ENCODE data around the gene CALHM5.

Gene CALHM5

GRCh38 chr6:116550796-116551195 lies 39.4 kb downstream of the CALHM5 start:
- DNase-seq (ENCODE audit: low read depth), result no peak

DNA sequence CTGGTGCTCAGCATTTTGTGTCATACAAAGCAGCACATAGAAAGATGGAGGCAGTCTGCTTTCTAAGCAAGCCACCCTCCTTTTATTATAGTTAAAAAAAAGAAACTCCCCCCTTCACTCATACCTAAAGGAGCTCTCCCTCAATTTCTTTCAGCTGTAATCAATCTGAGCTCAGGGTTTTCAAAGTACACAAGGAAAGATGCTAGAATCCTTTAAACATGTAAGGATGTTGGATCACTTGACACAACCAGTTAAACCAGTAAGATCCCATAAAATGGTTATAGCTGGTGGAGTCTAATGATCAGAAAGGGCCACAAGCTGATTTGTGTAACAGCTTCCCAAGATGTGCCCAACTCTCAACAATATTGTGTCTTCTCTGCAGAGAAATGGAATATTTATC lies 42.0 kb downstream of the CALHM5 start, which contains the start of gene CALHM4:
Gene CALHM4, plus strand, starts transcription at position 301 of the 400 bp plus-strand sequence. Its CDS starts 43 bp downstream, at position 344.
- no peak for DNase-seq (ENCODE audit: low read depth)

DNA sequence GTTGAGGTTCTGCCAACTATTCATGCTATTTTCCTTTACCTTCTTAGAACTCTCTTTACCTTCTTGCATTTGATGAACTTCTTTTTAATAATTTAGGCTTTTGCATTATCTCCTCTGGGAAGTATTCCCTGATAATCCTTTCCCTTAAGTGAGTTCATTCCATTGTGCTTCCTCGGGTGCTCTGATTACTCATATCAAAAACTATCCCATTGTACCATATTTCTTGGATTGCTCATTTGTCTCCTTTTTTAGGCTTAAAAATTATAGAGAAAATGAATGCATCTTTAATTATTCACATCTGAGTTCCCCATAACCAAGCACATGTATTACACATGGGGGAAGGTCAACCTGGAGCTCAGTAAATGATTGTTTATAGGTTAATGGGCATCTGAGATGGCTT lies 44.6 kb downstream of the CALHM5 start:
- no peak for DNase-seq (ENCODE audit: low read depth)

DNA sequence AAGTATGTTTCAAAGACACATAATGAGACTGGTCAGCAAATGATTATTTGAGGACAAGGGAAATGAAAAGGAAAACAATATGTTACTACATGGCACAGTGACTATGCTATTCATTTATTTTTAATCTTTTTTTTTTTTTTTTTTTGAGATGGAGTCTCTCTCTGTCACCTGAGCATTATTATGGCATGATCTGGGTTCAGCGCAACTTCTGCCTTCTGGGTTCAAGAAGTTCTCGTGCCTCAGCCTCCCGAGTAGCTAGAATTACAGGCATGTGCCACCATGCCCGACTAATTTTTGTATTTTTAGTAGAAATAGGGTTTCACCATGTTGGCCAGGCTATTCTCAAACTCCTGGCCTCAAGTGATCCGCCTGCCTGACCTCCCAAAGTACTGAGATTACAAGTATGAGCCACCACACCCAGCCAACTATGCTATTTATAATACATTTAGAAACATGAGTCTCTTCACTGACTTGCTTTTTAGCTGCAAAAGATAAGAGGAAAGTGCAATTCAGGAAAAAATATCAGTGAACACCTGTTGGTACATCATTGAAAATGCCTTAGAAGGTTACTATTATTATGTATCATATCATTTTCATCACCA lies 45.5 kb downstream of the CALHM5 start:
- no peak for DNase-seq (ENCODE audit: low read depth)

DNA sequence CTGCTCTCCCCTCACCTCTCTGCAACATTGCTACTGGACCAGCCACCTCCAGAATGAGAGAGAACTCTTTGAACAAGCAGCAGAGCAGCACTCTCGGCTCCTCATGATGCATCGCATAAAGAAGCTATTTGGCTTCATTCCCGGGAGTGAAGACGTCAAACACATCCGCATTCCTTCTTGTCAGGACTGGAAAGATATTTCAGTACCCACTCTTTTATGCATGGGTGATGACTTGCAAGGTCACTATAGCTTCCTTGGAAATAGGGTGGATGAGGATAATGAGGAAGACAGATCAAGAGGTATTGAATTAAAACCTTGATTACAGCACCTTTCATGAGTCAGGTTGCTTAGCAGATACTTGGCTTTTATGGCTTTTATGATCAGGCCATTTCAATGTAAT lies 46.5 kb downstream of the CALHM5 start:
- peak; percentile 84 for DNase-seq (ENCODE audit: low read depth)

DNA sequence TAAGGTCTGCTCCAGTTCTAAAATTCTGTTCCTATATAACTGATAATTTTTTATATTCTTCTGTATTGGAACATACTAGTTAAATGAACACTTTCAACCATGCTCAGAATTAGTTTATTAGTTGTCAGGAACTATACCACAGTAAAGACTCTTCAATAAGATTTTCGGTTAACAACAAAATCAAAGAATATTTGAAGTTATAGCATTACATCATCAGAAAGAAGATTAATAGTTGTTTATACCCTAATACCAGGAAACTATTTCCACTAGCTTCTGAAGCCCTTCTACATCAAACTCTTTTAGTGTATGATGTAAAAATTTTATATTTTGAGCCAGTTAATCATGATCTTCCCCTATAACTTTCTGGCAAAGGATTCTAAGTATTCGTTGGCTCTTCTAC lies 48.7 kb downstream of the CALHM5 start:
- DNase-seq (ENCODE audit: low read depth), result no peak

GRCh38 chr6:116561377-116562018 lies 50.1 kb downstream of the CALHM5 start:
- peak; percentile 43 for DNase-seq (ENCODE audit: low read depth)

DNA sequence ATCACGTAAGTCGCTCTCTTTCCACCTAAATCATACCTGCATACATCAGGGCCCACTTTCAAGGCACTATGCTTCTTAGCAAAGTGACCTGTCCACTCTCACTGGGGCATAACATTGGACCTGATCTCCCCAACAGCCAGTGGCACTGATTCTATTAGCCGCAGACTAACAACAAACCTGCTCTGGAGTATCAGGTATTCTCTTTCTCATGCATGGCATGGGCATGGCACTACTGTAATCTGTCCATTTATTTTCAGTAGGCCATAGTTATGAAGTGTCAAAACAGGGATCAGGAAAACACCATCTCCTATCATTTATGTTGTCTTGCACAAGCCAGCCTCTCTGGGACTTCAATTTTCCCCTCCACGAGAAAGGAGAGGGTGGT lies 50.6 kb downstream of the CALHM5 start:
- no peak for DNase-seq (ENCODE audit: low read depth)

DNA sequence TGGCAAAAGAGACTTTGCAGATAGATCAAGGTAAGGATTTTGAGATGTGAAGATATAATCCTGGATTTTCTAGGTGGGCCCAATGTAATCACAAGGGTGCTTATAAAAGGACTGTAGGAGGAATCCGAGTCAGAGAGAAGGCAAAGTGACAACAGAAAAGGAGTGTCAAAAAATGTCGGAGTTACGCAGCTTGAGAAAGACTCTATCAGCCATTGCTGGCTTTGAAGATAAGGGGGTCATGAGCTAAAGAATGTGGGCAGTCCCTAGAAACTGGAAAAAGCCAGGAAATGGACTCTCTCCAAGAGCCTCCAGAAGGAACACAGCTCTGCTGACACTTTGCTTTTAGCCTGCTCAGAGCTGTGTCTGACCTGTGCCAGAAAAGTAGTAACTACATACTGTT lies 51.2 kb downstream of the CALHM5 start:
- DNase-seq (ENCODE audit: low read depth), result no peak

- DNase-seq (ENCODE audit: low read depth), result no peak
Observed at GRCh38 chr6:116563830-116564229, 52.4 kb downstream of the CALHM5 start.

DNA sequence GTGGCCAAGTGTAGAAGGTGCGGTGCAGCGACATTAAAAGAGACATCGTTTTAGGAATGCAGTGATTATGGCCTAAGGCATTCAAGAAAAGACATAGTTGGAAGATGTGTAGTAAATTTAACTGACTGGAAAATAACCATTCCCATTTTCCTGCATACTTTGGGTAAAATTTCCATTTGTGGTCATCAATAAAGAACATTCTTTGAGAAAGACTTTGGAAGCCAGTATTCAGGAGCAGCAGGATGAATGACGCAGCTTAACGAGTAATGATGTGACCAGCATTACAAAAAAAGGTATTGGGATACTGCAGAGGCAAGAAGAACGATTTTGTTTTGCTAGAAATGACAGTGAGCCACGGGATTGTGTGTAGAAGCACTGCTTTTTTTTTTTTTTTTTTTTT lies 52.9 kb downstream of the CALHM5 start:
- no peak for DNase-seq (ENCODE audit: low read depth)

DNA sequence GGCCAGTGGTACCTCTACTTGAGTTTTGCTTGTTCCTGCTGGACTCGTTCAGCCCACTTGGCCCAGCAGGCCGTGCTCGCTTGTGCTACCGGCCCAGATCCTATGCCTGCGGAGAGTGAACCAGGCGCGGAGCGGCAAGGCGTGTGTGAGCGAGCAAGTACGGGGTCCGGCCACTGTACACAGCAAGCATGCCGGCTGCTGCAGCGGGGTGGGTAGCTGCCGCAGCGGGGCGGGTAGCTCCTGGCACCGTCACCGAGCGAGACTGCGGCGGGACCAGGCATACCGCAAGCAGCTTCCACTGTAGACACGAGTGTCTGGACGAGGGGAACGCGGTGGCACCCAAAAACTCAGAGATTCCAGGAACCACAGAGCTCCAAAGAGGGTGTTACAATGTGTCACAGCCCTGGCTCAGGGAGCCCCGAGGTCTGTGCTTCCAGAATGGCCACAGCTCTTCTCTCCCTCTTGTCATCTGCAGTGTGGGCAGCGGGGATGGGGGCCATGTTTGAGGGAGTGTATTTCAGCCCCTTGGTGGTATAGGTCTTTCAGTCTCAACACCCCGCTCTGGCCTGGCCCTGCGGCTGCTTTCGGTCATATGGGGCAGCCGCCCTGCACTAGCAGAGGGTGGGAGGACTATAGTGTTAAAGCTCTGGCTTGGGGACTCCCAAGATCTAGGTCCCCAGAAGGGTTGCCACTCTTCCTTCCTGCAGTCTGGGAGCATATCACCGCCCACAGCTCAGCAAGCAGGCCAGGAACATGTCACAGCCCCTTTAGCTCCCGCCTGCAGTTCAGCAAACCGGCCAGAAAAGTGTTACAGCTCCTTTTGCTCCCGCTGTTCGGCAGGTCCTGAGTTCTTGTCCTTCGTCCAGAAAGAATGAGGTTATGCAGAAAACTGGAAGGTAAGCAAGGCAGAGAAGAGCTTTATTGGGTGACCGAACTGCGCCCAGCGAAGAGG lies 53.8 kb downstream of the CALHM5 start:
- DNase-seq (ENCODE audit: low read depth), result no peak

DNA sequence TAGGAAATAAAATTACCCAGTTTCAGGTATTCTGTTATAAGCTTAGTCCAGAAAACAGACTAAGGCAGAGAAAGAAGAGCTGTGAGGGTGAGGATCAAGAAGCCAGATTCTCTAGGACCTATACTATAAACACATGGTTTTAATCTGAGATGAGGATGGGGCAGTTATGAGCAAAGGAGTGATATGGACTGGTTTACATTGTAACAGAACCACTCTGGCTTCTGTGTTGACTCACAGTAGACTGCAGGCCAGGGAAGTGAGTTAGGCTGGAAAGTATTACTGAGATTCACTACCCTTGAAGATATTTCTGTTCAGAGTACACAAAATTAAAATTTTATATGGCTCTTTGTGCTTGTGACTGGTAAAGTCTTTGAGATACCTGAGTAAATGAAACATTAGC lies 56.7 kb downstream of the CALHM5 start:
- no peak for DNase-seq (ENCODE audit: low read depth)

- DNase-seq (ENCODE audit: low read depth), result no peak
Observed at GRCh38 chr6:116568821-116569755, 57.6 kb downstream of the CALHM5 start.

DNA sequence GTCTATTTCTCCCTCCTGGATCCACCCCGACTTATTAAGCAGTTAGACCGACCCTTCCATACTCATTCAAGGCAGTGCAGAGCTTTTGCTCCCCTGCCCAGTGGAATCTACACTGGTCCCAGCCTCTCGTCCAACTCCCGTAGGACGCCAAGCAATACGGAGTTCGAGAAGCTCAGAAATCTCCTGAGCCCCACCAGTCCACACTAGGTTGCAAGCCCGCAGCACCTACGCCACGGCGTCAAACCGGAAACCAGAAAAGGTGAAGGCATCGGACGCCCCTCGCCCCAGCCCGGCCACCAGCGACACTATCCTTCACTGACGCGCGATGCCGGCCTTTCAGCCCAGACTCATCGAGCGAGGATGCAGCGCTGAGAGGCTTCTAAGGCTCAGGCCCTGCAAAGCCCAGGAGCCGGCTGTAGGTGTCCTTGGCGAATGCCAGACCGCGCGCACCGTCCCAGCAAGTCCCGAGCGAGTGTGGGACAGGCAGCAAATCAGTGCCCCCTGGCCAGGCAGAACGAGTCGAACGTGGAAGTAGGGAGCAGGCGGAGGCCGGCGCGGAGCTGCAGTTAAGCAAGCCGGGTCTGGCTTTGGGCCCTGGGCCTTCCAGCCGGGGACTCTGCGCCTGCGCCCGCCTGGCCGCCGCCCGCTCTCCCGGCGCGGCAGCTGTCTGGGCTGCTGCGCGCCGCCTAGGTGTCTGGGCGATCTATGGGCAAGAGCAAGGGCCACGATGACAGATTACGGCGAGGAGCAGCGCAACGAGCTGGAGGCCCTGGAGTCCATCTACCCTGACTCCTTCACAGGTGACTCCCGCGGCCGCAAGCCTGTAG lies 59.6 kb downstream of the CALHM5 start, which contains the start of gene RWDD1:
Gene RWDD1, plus strand, starts transcription at position 649 of the 827 bp plus-strand sequence. Its CDS starts 79 bp downstream, at position 728.
- DNase-seq (ENCODE audit: low read depth), result peak; percentile 99

- no peak for DNase-seq (ENCODE audit: low read depth)
Observed at GRCh38 chr6:116571683-116572000, 60.2 kb downstream of the CALHM5 start.

DNA sequence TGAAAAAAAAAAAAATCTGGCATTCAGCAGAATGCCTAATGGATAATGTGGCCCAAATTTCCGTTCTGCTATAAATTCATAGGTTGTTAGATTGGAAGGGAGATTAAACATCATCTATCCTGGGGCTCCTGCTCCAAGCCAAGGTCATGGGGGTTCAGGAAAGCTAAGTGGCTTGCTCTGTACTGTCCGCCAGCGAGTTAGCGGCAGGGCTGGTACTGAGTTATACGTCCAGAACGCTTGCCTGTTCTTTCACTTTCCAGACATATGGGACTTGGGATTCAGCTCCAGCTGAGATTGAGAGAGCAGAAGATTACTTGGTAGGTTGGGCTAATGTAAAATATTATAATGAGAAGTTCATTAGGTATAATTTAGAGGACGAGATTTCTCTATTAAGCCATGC lies 60.7 kb downstream of the CALHM5 start:
- no peak for DNase-seq (ENCODE audit: low read depth)
